Subcutaneous adipose tissue (tissue), 4 donors: ENCODE data around the gene NLRC3. TPM values are rescaled to one million over a fixed set of nuclear protein-coding genes. Genes with fewer than 3 reads are reported as not detected.

Source experiments
- total RNA-seq, 4 donors: library from RNA; depleted of rRNA; stranded (reverse); fragments of >200 nt; gene quantifications; one replicate each; pipeline ENCODE4 v1.1.0, GENCODE V29; 2016
- TF ChIP-seq, protein P1 (sequence below): fragments of 450-650 bp; IDR thresholded peaks from one replicate; pipeline ENCODE4 v1.5.1; 2016; ENCODE audit warnings: low read depth, mild to moderate bottlenecking, control low read depth, antibody characterized with exemption, moderate library complexity

NLRC3 gene
- total RNA-seq, 4 donors from 2014 or later: 0.49 to 1.5 (median 1.0) TPM

GRCh38 chr16:3582276-3583165 is 5.3 kb upstream of the NLRC3 start:
- TF ChIP-seq, protein P1, sequence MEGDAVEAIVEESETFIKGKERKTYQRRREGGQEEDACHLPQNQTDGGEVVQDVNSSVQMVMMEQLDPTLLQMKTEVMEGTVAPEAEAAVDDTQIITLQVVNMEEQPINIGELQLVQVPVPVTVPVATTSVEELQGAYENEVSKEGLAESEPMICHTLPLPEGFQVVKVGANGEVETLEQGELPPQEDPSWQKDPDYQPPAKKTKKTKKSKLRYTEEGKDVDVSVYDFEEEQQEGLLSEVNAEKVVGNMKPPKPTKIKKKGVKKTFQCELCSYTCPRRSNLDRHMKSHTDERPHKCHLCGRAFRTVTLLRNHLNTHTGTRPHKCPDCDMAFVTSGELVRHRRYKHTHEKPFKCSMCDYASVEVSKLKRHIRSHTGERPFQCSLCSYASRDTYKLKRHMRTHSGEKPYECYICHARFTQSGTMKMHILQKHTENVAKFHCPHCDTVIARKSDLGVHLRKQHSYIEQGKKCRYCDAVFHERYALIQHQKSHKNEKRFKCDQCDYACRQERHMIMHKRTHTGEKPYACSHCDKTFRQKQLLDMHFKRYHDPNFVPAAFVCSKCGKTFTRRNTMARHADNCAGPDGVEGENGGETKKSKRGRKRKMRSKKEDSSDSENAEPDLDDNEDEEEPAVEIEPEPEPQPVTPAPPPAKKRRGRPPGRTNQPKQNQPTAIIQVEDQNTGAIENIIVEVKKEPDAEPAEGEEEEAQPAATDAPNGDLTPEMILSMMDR: no peak

DNA sequence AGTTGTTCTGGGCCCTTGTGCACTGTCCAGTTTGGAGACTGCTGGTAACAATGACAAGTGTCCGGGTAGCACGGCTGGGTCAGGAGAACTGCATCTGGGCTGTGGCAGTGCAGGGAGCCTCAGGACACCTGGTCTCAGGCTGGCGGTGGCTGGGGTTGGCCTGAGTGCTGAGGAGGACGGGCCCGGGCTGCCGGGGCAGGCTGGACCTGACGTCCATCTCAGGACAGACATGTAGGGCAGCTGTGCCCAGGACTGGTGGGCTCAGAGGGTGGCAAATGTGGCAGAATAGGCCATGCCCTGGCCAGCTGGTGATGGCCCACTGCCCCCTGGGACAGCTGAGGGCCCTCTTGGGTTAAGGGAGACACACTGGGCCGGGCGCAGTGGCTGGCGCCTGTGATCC is 4.2 kb upstream of the NLRC3 start:
- TF ChIP-seq, protein P1: no peak

DNA sequence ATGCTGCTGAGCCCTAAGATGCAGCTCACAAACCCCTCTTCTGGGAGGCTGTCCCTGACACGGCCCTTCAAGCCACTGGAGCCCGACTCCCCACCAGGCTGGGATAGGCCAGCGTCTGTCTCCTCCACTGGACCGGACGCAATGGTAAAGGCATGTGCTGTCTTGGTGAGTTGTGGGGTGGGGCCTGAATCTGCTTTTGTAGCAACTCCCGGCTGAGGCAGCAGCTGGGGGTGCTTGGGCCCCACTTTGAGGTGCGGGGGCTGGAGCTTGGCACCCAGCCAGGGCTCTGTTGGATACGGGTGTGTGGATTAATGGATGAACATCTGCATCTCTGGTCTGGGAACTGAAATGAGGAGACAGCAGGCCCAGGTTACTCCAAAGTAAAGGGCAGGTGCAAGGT is 3.5 kb upstream of the NLRC3 start:
- TF ChIP-seq, protein P1: no peak

DNA sequence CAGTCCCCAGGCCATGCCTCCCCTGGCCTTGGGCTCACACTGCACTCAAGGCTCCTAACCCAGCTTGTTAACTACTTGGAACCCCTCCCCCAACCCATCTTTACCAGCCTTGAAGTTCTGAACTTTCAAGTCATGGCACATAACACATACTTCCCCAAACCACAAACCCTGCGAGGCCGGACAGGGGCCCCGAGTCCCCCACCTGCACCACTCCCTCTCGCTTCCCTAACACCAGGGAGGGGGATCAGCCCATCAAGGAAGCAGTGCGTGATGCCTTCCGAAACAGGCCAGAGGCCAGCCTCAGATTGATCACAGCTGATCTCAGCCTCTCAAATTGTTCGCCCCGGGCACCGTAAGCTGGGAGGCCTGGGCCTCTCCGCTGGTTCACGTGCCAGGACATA is 3.0 kb upstream of the NLRC3 start:
- TF ChIP-seq, protein P1: no peak

- TF ChIP-seq, protein P1: no peak
These were observed 2.6 kb upstream of the NLRC3 start for GRCh38 chr16:3579776-3580175.

DNA sequence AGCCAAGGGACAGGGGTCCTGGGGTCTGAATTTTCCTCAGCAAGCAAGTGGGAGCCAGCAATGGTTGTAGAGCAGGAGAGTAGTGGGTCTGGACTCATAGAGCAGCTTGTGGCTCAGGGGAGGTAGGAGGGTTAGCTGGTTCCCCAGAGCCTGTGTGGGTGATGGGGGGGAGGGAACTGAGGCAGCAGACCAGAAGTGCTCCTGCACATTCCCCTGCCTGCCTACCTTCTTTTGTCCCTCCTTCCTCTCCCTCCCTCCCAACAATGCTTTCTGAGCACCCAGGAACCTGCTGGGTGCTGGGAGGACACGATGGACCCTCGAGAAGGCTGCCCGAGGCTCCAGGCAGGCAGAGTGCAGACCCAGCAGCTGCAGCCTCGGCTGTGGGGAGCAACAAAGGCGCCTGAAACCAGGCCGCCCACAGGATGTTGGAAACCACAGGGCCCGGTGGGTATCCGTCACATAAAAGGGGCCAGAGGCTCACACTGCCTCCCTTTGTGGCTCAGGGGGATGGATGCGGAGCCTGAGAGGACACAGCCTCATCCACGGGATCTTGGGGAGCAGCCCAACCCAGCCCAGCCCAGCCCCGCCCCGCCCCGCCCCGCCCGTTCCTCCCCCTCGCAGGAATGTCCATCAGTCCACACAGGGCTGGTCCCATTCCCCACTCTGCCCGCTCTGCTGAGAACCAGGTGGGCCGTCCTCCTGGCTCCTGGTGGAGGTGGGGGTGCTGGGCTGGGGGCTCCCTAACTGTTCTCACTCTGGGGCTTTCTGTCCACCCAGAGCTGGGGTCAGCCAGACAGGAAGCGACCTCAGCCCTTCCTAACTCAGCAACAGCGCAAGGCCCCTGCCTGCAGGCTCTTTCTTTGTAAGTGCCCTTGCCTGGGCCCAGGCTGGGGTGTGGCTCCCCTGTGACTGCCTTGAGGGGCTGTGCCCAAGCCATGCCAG is 1.7 kb upstream of the NLRC3 start:
- TF ChIP-seq, protein P1: no peak

- TF ChIP-seq, protein P1: no peak
These were observed 918 bp upstream of the NLRC3 start for GRCh38 chr16:3578121-3578520.
